ENCODE measurements around the gene DLEU7.

The DLEU7 gene

DNA sequence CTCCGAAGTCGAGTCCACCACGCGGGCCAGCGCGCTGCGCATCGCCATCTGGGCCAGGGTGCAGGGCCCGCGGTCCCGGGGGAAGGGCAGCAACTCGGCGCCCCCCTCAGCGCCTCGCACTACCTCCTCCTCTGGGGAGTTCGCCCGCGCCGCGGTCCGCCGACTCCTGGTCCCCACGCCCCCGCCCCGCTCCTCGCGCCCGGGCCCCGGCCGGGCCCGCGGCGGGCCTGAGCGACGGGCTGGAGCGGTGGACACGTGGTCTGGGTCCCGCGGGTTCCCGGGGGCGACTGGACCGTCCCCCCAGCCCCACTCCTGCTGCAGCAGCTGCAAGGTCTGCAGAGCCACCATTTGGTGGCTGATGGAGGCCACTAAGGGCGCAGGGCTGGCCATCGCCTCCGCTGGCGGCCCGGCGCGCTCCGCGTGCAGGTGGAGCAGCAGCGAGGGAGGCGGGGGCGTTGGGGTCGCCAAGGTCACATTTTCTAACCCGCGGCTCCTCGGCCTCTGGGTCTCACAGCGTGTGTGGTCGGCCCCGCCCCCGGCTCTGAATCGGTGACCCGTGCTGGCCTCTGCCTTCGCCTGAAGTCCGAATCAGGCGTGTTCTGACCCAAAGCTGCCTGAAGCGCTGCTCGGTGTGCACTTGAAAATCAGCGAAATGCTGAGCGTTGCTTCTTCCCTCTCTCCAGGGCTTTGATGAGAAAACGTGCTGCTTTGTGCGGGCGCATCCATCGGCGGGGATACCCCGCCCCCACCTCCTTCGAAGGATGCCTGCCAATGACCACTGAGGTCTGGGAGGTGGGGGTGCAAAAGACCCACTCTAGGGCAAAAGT, at the start of gene DLEU7:
Gene DLEU7, minus strand, starts transcription at position 436 of the 827 bp plus-strand sequence. Its CDS starts 46 bp downstream, at position 390.
- DNase-seq (ENCODE audit: low spot score) = no peak

DNA sequence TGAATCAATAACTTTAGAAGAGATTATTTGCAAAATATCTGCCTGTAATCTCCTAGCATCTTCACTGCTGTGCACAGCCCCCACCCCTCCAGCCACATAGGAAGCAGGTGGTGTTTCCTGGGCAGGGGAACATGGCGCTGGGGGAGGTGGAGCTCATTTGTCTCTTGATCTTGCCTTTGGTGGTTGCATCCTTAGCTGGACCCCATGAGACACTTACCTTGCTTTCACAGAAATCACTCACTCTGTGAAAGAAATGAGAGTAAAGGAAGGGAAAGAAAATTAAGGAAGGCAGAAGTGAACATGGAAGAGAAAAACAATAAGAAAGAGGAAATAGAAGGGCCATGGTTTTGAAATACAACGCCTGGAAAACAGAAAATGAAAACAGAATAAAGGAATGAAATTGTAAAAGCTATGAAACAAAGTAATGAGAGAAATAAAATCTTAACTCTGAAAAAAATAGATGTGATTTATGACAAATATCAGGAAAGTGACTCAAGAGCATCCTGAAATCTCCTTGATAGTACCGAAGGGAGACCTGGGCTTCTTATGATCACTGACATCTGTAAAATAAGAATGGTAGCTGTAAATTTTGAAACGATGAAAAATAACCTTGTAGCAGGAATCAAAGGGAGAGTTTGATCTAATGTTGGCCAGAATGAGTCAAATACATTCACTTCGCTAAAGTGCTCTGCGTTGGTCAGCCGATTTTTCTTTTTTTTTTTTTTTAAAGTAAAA, 48.9 kb upstream of the DLEU7 start:
- no peak for DNase-seq (ENCODE audit: low spot score)

DNA sequence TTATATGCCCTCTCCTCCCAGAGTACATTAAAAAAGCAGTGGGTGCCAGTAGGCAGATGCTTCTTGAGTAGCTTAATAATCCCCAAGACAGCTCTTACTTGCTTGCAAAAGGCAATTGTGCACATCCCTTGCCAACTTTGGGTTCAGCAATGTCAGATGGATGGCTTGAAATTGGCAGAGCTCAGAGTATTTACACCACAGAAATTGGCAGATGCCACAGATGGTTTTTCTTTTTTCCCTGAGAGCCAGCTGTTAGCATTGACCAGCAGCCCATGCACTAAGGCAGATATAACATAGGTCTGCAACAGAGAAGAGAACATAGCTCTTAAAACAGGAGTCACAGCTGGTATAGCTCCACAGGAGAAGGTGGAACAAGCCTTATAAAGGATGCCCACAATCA, 47.7 kb upstream of the DLEU7 start:
- no peak for DNase-seq (ENCODE audit: low spot score)

DNA sequence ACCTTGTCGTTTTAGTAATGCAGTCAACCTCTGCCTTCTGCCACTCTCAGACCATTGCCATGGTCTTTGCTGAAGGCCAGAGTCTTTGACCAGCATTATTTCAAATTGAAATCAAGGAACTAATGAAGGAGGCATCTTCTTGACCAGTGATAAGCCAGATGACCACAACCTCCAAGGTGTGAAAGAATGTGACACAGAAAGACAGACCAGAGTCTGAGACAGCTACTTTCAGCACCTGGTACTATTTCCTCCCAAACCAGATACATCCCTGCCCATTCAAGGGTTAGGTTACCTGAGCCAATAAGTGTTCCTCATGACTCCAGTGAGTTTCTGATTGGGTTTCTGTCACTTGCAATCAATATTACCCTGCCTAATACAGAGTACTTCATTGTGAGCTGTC, 45.8 kb upstream of the DLEU7 start:
- DNase-seq (ENCODE audit: low spot score) = no peak

DNA sequence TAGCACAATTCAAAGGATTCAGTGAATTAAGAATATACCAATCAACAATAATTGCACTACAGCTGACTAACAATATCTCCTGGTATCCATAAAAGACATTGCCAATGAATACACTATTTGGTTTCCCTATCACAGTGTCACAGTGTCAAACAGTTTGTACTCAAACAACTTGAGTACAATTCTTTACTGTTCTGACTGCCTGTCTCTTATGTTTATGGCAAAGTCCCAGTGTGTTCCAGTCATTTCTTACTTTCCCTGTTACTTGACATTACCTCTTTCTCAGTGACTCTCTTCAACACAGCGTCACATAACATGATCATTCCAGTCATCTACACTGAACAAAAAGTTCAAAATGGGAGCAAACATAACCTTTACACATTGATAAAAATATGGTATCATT, 44.9 kb upstream of the DLEU7 start:
- no peak for DNase-seq (ENCODE audit: low spot score)

DNA sequence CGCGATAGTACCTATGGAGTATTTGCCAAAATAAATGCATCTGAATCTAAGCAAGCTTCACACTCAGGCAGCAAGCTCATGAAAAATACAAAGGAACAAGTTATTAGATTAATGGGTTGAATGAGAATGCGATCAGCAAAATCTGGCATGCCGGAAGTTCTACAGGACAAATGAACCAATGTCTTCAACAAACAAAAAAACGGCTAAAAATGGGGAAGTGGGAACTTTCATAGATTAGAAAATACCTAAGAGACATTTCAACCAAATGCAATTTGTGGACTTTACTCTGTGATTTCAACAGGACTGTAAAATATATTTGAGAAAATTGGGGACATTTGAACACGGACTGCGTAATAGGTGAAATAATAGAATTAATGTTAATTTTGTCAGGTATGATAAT, 43.7 kb upstream of the DLEU7 start:
- DNase-seq (ENCODE audit: low spot score) = no peak

DNA sequence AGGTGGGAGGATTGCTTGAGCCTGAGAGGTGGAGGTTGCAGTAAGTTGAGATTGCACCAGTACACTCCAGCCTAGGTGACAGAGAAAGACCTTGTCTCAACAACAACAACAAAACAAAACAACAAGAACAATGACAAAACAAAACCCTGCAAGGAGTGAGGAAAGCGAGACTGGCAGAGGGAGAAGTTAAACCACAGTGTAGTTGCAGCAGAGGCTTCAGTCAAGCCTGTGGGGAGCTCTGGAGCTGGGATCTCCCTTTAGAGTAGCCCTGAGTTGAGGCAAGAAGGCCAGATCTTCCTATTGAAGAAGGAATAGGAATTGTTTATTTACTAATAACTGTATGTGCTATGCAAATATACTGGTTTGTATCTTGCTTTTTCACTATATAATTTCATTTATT, 40.8 kb upstream of the DLEU7 start:
- no peak for DNase-seq (ENCODE audit: low spot score)

DNA sequence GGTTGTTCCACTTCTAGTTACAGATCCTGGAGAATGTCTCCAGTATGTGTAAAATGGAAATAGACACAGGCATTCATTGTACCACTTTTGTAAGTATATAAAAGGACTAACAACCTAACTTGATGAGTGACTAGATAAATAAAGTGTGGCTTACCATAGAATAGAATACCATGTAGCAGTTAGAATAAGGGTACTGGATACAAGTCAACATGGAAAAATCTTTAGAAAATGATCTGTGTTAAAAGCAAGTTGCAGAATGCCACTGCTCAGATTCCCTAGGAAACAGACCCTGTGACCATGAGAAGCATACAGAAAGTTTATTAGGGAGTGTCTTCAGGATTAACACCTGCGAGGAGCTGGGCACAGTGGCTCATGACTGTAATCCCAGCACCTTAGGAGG, 40.2 kb upstream of the DLEU7 start:
- no peak for DNase-seq (ENCODE audit: low spot score)

DNA sequence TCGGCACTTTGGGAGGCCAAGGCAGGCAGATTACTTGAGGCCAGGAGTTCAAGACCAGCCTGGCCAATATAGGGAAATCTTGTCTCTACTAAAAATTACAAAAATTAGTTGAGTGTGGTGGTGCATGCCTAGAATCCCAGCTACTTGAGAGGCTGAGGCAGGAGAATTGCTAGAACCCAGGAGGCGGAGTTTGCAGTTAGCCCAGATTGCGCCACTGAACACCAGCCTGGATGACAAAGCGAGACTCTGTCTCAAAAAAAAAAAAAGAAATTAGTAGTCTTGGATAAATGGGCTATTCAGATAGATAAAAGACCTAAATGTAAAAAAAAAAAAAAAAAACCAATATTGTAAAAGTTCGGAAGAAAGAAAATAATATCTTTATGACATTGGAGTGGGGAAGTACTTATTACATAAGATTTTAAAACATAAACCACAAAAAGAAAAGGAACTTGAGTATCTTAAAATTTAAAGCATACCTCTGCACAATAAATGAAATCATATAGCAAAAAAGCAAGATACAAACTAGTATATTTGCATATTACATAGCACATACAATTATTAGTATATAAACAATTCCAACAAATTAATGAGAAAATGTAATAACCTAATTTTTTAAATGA, 39.4 kb upstream of the DLEU7 start:
- no peak for DNase-seq (ENCODE audit: low spot score)

DNA sequence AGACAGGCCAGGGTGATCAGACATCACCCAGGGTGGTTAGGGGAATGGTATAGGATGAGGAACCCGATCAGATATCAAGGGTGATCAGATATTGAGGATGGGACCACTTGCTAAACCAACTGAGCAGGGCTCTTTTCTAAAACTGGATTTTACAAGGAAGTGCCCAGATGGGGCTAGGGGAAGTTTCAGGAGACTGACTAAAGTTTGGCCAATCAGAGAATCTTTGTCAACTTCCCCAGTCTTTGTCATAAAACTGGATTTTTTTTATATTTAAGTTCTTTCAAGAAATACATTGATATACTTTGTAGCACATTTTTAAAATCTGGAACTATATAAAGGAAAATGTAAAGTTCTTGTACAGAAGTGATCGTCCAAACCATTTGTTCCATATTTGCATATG, 30.5 kb upstream of the DLEU7 start:
- no peak for DNase-seq (ENCODE audit: low spot score)

DNA sequence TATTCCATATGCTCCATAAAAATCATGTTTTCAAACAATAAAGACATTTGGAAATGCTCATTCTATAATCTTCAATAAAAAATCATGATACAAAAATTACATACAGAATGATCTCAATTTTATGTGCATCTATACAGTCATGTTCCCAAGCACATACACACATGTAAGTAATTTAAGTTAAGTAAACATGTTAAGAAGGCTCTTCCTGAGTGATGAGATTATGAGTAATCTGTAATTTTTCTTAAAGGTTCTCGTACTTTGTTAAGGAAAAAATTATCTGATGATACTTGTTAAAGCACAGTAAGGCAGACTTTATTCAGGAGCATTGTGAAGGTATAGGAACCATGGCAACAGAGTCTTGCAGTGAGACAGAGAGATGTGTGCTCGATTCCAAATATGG, 30.0 kb upstream of the DLEU7 start:
- no peak for DNase-seq (ENCODE audit: low spot score)

DNA sequence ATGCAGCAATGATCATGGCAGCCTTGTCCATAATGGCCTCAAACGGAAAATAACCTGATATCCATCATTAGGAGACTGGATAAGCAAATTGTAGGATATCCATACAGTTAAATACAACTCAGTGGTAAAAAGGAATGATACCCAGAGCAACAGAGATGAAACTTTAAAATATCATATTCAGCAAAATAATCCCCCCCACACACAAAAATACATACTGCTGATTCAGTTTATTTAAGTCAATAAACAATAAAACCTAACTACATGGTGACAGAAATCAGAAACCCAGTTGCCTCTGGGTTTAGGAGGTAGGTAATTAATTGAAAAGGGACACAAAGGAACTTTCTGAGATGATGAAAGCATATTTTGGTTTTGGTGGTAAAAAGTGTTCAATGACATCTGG, 27.9 kb upstream of the DLEU7 start:
- no peak for DNase-seq (ENCODE audit: low spot score)

DNA sequence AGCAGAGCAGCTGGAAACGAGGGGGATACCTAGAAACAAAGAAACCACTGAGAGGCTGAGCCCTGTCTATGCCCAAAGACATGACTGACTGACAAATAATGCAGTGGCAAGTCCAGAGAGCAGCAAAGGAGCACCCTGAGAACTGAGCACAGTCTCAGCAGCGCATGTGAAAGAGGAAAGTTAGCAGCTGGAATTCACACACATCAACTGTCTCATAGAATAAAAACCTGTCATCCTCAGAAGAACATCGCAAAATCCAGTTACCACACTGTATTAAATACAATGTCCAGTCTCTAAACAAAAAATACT, 24.1 kb upstream of the DLEU7 start:
- DNase-seq (ENCODE audit: low spot score) = no peak

DNA sequence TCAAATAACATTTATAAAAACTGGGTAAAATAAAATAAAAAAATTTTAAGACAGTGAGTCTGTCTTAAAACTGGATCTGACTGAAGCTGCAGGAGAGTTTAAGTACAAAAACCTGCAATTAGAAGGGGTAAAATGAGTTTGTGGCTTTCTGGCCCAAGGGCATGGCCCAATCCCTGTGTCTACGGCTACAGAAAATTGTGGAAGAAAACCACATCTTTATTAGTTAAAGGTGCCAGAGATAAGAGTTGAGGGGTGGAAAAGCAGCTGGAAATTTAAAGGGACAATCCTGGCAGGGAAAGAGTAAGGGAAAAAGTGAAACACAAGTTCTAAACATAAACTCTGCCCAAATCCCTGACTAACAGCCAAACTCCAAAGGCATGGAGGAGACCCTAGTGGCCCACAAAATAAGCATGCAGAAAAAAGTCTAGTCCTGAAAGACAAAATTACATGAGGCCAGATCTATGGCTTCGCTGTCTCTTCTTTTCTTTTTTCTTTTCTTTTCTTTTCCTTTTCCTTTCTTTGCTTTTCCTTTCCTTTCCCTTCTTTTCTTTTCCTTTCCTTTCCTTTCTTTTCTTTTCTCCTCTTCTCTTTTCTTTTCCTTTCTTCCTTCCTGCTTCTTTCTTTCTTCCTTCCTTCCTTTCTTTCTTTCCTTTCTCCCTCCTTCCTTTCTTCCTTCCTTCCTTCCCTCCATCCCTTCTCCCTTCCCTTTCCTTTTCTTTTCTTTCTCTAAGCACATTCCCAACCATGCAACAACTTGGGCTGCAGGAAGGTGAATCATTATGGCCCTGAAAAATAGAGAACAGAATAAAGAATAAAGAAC, 23.5 kb upstream of the DLEU7 start:
- DNase-seq (ENCODE audit: low spot score) = no peak

DNA sequence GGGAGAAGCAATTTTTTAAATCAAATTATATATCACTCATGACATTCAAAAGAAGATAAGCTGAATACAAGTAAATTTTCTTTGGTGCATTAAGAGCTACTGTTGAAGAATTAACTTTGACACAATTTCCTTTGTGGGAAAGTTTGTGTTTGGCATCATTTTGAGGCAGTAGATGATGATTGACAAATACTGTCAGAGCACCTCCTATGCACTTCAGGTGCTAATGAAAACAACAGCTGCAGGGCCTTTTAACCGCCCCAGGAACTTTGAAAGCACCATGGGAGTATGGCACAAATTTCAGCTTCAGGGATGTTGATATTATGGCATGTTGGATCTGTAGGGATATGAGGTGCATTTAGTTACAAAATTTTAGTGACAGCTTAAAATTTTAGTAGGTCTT, 21.0 kb upstream of the DLEU7 start:
- no peak for DNase-seq (ENCODE audit: low spot score)

DNA sequence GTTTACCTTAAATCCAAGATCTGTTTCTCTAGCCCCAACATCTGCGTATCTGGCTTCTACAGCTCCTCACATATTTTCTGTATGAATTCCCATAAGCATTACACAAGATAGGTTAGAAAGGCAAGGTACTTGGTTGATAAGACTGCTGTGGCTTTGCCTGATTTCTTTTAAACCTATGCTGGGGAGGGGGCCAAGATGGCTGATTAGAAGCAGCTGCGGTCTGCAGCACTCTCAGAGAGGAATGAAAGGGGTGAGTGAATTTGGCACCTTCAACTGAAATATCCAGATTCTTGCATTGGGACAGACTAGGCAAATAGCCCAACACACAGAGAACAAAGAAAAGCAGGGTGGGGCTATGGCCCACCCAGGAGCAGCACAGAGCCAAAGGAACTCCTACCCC, 12.2 kb upstream of the DLEU7 start:
- no peak for DNase-seq (ENCODE audit: low spot score)

DNA sequence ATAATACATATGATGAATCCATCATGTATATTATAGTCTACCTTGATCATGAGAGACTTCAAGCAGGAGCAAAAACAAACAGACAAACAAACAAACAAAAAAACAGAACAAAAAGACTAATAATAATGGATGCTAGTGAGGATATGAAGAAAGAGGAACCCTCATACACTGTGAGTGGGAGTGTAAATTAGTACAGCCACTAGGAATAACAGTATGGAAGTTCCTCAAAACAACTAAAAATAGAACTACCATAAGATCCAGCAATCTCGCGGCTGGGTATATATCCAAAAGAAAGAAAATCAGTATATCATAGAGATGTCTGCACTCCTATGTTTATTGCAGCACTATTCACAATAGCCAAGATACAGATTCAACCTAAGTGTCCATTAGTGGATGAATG, 7.0 kb upstream of the DLEU7 start:
- no peak for DNase-seq (ENCODE audit: low spot score)

DNA sequence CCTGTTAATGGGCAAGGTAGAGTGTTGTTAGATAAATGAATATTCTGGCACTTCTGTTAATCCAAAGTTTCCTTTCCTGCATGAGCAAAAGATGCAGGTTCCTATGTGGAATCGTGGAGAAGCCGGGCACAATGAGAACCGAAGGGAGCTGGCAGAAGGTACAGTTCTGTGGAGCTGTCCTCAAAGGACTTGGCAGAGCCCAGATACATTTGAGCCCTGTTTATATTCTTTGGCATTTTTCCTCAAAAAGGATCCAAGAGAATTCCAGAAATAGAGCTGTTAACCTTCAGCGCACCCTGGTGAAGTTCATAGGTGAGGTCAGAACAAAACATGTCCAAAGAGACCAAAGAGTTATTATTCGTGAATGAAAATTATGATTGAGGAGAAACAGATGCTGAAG, 4.0 kb upstream of the DLEU7 start:
- no peak for DNase-seq (ENCODE audit: low spot score)

DNA sequence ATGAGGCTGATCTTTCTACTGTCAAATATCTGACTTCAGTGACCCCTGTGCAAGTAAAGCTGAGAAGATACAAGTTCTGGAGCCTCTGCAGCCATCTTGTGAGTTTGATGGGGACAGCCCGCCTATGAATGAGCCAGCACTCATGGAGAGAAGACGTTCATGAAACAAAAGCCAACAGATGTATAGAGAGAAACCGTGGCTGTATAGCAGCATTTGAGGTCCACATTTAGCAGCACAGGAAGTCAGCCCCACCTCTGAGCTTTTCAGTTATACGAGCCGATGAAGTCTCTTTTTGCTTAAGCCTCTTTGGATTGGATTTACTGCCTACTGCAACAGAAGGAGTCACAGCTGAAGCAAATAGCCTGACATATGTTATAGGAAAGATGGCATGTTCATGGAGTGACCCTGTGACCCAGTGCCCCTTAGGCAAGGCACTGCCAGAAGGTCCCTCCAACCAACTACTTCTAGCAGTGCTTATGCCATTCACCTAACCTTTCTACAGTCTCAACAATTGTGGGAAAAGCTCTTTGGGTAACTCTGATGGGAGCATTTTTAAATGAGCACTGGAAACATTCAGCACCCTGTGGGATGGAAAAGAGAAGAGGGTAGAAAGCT, 3.5 kb upstream of the DLEU7 start:
- no peak for DNase-seq (ENCODE audit: low spot score)

DNA sequence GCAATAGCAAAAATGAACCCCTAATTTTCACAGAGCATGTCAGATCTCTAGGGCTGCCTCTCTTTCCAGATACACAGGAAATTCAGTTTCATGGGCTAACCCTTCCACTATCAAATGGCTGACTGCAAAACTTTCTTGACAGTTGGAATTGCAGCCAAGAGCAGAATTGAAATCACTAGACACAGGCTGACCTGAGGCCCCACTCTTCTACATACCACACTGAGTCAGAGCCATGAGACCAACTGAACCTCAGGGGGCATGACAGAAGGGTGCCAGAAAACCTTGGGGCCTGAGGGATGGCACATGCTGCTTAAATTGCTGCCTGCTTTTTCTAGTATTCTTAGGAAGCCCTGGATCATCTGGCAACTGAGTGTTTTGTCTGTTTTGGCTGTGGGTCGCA, 1.7 kb upstream of the DLEU7 start:
- no peak for DNase-seq (ENCODE audit: low spot score)

DNA sequence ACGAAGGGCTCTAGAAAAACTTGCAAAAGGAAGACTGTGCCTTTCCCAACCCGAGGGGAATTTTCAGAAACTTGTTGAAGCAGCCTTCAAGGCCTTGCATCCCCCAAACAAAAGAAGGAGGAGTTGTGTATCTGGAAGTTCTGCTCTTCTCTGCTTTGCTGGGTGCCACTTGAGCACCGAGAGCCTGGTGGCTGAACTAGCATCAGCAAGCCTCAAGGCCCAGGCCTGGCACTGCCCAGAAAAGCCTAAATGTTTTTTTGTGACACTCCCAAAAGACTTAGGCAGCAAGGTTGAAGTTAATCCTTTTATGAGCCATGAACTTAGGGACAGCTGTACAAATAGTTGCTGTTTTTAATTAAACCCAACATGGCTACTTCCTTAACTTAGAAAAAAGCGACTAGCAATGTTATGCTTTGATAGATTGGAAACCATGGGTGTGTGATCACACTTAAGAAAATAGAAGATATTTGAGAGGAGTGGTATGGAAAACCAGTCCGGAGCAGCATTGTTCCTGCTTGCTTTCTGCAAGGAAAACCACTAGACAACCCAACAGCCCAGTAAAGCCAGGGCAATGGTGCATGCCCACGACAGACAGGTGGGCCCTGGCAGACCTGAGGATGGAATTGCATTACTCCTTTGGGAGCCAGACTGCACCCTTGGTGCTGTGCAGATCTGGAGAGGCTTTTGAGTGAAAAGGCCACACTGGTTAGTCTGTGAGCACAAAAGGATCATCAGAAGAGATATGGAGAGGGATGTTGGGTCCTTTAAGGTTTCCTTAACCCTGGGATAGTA, 788 bp upstream of the DLEU7 start:
- no peak for DNase-seq (ENCODE audit: low spot score)

DNA sequence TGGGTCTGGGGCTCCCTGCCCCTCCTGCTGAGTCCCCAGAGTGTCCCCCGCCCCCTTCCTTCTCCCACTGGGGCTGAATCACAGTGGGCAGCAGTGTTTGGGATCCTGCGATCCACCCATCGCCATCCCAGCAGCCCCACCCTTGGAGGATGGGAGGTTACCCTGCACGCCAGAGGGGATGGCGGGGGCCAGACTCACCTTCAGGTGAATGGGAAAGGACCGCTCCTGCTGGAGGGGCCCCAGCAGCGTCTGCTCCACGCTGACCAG, 569 bp downstream of the DLEU7 start:
- no peak for DNase-seq (ENCODE audit: low spot score)
